NCI-H1105 treated with DMSO at 0.1 percent for 48 hours (cell line): Measurements from ENCODE around the gene WDPCP.
"Not testable (repeated sequence)": the region's sequence is repeated elsewhere in the genome, so short reads cannot be mapped to it uniquely, and the experiment has no call there.

Experiments used
- DNase-seq: peaks from one replicate; lab custom pipeline; 2025; lab: John Stamatoyannopoulos, UW

WDPCP gene

GRCh38 chr2:63444565-63445288 is 143.6 kb downstream of the WDPCP start:
- no peak for DNase-seq

GRCh38 chr2:63440612-63441011 is 147.7 kb downstream of the WDPCP start:
- DNase-seq: no peak

GRCh38 chr2:63438181-63438580 is 150.1 kb downstream of the WDPCP start:
- DNase-seq: peak; percentile 21

- DNase-seq: no peak
Observed at GRCh38 chr2:63436488-63436887, 151.8 kb downstream of the WDPCP start.

GRCh38 chr2:63435070-63435469 is 153.2 kb downstream of the WDPCP start:
- DNase-seq: peak; percentile 3

- no peak for DNase-seq
Observed at GRCh38 chr2:63434024-63435001, 154.0 kb downstream of the WDPCP start.

GRCh38 chr2:63432373-63432772 is 155.9 kb downstream of the WDPCP start:
- DNase-seq: no peak

- DNase-seq: no peak
Observed at GRCh38 chr2:63425606-63426005, 162.7 kb downstream of the WDPCP start.

GRCh38 chr2:63425079-63425416 is 163.2 kb downstream of the WDPCP start:
- DNase-seq: no peak

- peak; percentile 4 for DNase-seq
Observed at GRCh38 chr2:63424329-63425078, 163.8 kb downstream of the WDPCP start.

- DNase-seq: no peak
Observed at GRCh38 chr2:63422556-63422955, 165.7 kb downstream of the WDPCP start.

GRCh38 chr2:63408530-63408929 is 179.7 kb downstream of the WDPCP start:
- DNase-seq: no peak

- no peak for DNase-seq
Observed at GRCh38 chr2:63406641-63407040, 181.6 kb downstream of the WDPCP start.

GRCh38 chr2:63403820-63404219 is 184.5 kb downstream of the WDPCP start:
- DNase-seq: no peak

- DNase-seq: not testable (repeated sequence)
Observed at GRCh38 chr2:63402889-63403288, 185.4 kb downstream of the WDPCP start.

- peak; percentile 84 for DNase-seq
Observed at GRCh38 chr2:63399156-63399555, 189.1 kb downstream of the WDPCP start.

- no peak for DNase-seq
Observed at GRCh38 chr2:63379451-63379850, 208.8 kb downstream of the WDPCP start.

- DNase-seq: no peak
Observed at GRCh38 chr2:63378589-63378988, 209.7 kb downstream of the WDPCP start.

GRCh38 chr2:63374341-63374740 is 213.9 kb downstream of the WDPCP start:
- DNase-seq: no peak

- DNase-seq: no peak
Observed at GRCh38 chr2:63372549-63372948, 215.7 kb downstream of the WDPCP start.

- DNase-seq: no peak
Observed at GRCh38 chr2:63369146-63369545, 219.1 kb downstream of the WDPCP start.

- peak; percentile 97 for DNase-seq
Observed at GRCh38 chr2:63364866-63365265, 223.4 kb downstream of the WDPCP start.
